SK-N-SH (cell line): ENCODE measurements around the gene TXNDC17. TPM values are rescaled to one million over a fixed set of nuclear protein-coding genes. Genes with fewer than 3 reads are reported as not detected.

Experiments used
- CTCF ChIA-PET: fragments of 300-600, 350-600 bp; formaldehyde crosslinking; extraction: SDS; loops from one replicate; lab custom pipeline; 2021; lab: Yijun Ruan, JAX
- POLR2A ChIA-PET: fragments of 350-600 bp; sonication (Branson Sonifier 250); formaldehyde crosslinking; extraction: SDS; loops from one replicate; lab custom pipeline; 2020; ENCODE audit warnings: antibody characterized with exemption, inconsistent platforms; lab: Yijun Ruan, JAX
- DNase-seq: peaks from one replicate; pipeline ENCODE4 v3.0.0; 2012
- H2AFZ ChIP-seq: fragments of 200-600 bp; sonication (generic); 2 replicates; pipeline ENCODE4 v1.8.1; 2016; ENCODE audit warnings: antibody characterized with exemption, mild to moderate bottlenecking, low read depth
- H3F3A ChIP-seq: fragments of 200-600 bp; sonication (generic); replicated peaks from 2 replicates; pipeline ENCODE3; 2016; ENCODE audit warnings: antibody characterized with exemption, mild to moderate bottlenecking; ENCODE audit not compliant: insufficient read depth
- H3K27ac ChIP-seq, 2 experiments: fragments of 200-500 bp in 1 of 2; fragments of 200-600 bp in 1 of 2; sonication (Bioruptor generic) in 1 of 2; sonication (generic), shearing (Covaris generic) in 1 of 2; 2 replicates each; pipeline versions ENCODE4 v1.5.1 to v1.6.1; 2014 to 2016; ENCODE audit warnings: low read depth in 2 of 2, inconsistent platforms in 1 of 2, low read length in 1 of 2, mild to moderate bottlenecking in 1 of 2, mixed read lengths in 1 of 2
- H3K27me3 ChIP-seq: fragments of 200-600 bp; sonication (generic), shearing (Covaris generic); 2 replicates; pipeline ENCODE4 v1.6.1; 2016; ENCODE audit warnings: mixed run types; ENCODE audit not compliant: insufficient read depth
- H3K36me3 ChIP-seq, 2 experiments: fragments of 200-500 bp in 1 of 2; fragments of 200-600 bp in 1 of 2; sonication (Bioruptor generic) in 1 of 2; sonication (generic) in 1 of 2; replicated peaks in 1 of 2; 2 replicates each; pipeline versions ENCODE3 to v1.5.1; 2014 to 2016; ENCODE audit warnings: low read length in 1 of 2, mild to moderate bottlenecking in 1 of 2; ENCODE audit not compliant: insufficient read depth in 2 of 2, control insufficient read depth in 1 of 2
- H3K4me1 ChIP-seq, 2 experiments: fragments of 200-500 bp in 1 of 2; fragments of 200-600 bp in 1 of 2; sonication (Bioruptor generic) in 1 of 2; sonication (generic), shearing (Covaris generic) in 1 of 2; 2 replicates each; pipeline versions ENCODE4 v1.5.1 to v1.6.1; 2014 to 2016; ENCODE audit warnings: low read depth in 1 of 2, low read length in 1 of 2, mixed run types in 1 of 2; ENCODE audit not compliant: insufficient read depth in 2 of 2, control insufficient read depth in 1 of 2
- H3K4me2 ChIP-seq: fragments of 200-600 bp; sonication (generic), shearing (Covaris generic); 2 replicates; pipeline ENCODE4 v1.6.1; 2017; ENCODE audit warnings: mixed run types
- H3K4me3 ChIP-seq, 2 experiments: fragments of 200-500 bp in 1 of 2; fragments of 200-600 bp in 1 of 2; sonication (Bioruptor generic) in 1 of 2; sonication (generic), shearing (Covaris generic) in 1 of 2; 2 replicates each; pipeline versions ENCODE4 v1.5.1 to v1.8.1; 2014 to 2016; ENCODE audit warnings: low read depth in 2 of 2, inconsistent platforms in 1 of 2, low read length in 1 of 2, mild to moderate bottlenecking in 1 of 2, mixed read lengths in 1 of 2, moderate library complexity in 1 of 2
- H3K79me2 ChIP-seq: fragments of 200-600 bp; sonication (generic); 2 replicates; pipeline ENCODE4 v1.8.1; 2017; ENCODE audit warnings: mild to moderate bottlenecking; ENCODE audit not compliant: insufficient read depth
- H3K9ac ChIP-seq: fragments of 200-600 bp; sonication (generic); 2 replicates; pipeline ENCODE4 v1.6.1; 2017; ENCODE audit warnings: mixed run types
- H3K9me2 ChIP-seq: fragments of 200-600 bp; sonication (generic); 2 replicates; pipeline ENCODE4 v1.6.1; 2017; ENCODE audit warnings: mixed run types
- H3K9me3 ChIP-seq: fragments of 200-600 bp; sonication (generic); 2 replicates; pipeline ENCODE4 v1.6.1; 2017; ENCODE audit warnings: mixed run types, mild to moderate bottlenecking, moderate library complexity
- H4K20me1 ChIP-seq: fragments of 200-600 bp; sonication (generic); 2 replicates; pipeline ENCODE4 v1.6.1; 2017; ENCODE audit warnings: mild to moderate bottlenecking, mixed run types; ENCODE audit not compliant: insufficient read depth
- CHD2 ChIP-seq: fragments of 150-350 bp; IDR thresholded peaks from 2 replicates; pipeline ENCODE4 v1.6.1; 2018; ENCODE audit warnings: low read length; ENCODE audit not compliant: partially characterized antibody
- ELF1 ChIP-seq: IDR thresholded peaks from 2 replicates; pipeline ENCODE4 v1.4.0; 2012
- EZH2phosphoT487 ChIP-seq: fragments of 200-600 bp; sonication (generic); IDR thresholded peaks from 2 replicates; pipeline ENCODE4 v1.6.1; 2017; ENCODE audit warnings: low read depth, mixed run types, mild to moderate bottlenecking, antibody characterized with exemption, moderate library complexity, borderline replicate concordance
- FOSL2 ChIP-seq: IDR thresholded peaks from 2 replicates; pipeline ENCODE4 v1.4.0; 2012; ENCODE audit warnings: low read depth, mild to moderate bottlenecking, moderate library complexity, borderline replicate concordance
- GABPA ChIP-seq: IDR thresholded peaks from 2 replicates; pipeline ENCODE4 v1.4.0; 2012; ENCODE audit warnings: low read depth, mild to moderate bottlenecking
- GATA2 ChIP-seq: sonication (generic); formaldehyde crosslinking; IDR thresholded peaks from 2 replicates; pipeline ENCODE4 v1.5.0; 2020; ENCODE audit warnings: mild to moderate bottlenecking, missing genetic modification reagents
- MXI1 ChIP-seq: IDR thresholded peaks from 2 replicates; pipeline ENCODE4 v1.6.1; 2012; ENCODE audit warnings: mild to moderate bottlenecking, low read depth, low read length, improper control_type of control experiment
- NRF1 ChIP-seq: IDR thresholded peaks from 2 replicates; pipeline ENCODE4 v1.6.1; 2012; ENCODE audit warnings: low read depth, mild to moderate bottlenecking, low read length
- RCOR1 ChIP-seq: fragments of 150-350 bp; IDR thresholded peaks from 2 replicates; pipeline ENCODE4 v1.6.1; 2017; ENCODE audit warnings: antibody characterized with exemption, low read length
- SMC3 ChIP-seq: IDR thresholded peaks from 2 replicates; pipeline ENCODE4 v1.6.1; 2012; ENCODE audit warnings: low read depth, low read length, improper control_type of control experiment
- TAF1 ChIP-seq: IDR thresholded peaks from 2 replicates; pipeline ENCODE4 v1.6.1; 2012; ENCODE audit warnings: low read depth, mild to moderate bottlenecking, low read length, moderate library complexity, borderline replicate concordance
- TCF12 ChIP-seq: IDR thresholded peaks from 2 replicates; pipeline ENCODE4 v1.4.0; 2012
- USF1 ChIP-seq: IDR thresholded peaks from 2 replicates; pipeline ENCODE4 v1.4.0; 2012; ENCODE audit warnings: low read depth, borderline replicate concordance
- WGBS: methylation state at CpG from one replicate; pipeline ENCODE4 v1.1.6; 2017; ENCODE audit warnings: low lambda C conversion rate; 5-methylcytosine and 5-hydroxymethylcytosine counted together
- polyA plus RNA-seq, 3 experiments: library from polyadenylated mRNA; depleted of rRNA; stranded (reverse); fragments of >200 nt; gene quantifications; 2 replicates each; pipeline ENCODE4 v1.2.3, GENCODE V29; 2012
- TF ChIP-seq, protein P1 (sequence below): IDR thresholded peaks from 2 replicates; pipeline ENCODE4 v1.4.0; 2012; ENCODE audit warnings: low read depth
- TF ChIP-seq, protein P2 (sequence below): fragments of 150-350 bp; IDR thresholded peaks from 2 replicates; pipeline ENCODE4 v1.6.1; 2017; ENCODE audit warnings: antibody characterized with exemption, low read length, low read depth, borderline replicate concordance
- TF ChIP-seq, protein P3 (sequence below): fragments of 200-600 bp; sonication (generic); IDR thresholded peaks from 2 replicates; pipeline ENCODE4 v1.6.1; 2017; ENCODE audit warnings: antibody characterized with exemption, mild to moderate bottlenecking, moderate library complexity

Gene TXNDC17
- polyA plus RNA-seq, 1 of the 3 experiments (the other 2 are of a cell fraction) = 644 TPM

- POLR2A ChIA-PET = no interaction called here
- TF ChIP-seq EZH2phosphoT487 = no peak
- TF ChIP-seq, all 33 proteins: peak for 0
- H3K27ac ChIP-seq = no peak overlapping the region
These were observed 44.3 kb upstream of the TXNDC17 start for GRCh38 chr17:6596511-6596910.

DNA sequence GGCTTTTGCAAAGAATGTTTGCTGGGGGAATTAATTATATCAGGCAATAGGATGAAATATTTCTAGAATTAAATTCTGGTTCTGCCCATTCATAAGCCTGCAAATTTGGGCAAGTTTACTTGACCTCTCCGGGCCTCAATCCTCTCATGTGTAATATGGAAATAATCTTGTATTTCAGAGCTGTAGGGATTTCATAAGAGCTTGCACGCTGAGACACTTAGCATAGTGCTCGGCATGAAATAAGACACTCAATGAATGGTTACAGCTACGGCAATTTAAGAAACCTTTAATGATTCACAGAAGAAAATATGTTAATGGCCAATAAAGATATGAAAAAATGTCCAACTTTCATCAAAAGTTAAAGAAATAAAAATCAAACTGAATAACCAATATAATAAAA lies 43.9 kb upstream of the TXNDC17 start:
- CTCF ChIA-PET = interaction anchor here (0.9 to 1.7 kb wide), 3 partner anchors 9 to 408 kb away, joined by 3 to 4 read pairs (median 3); no protein-coding TSS in a partner anchor
- H3K4me3 ChIP-seq = no peak overlapping the region
- H3K9me3 ChIP-seq = no peaks in the 10 kb centered on the region
- H3K4me2 ChIP-seq = no peak overlapping the region
- H3F3A ChIP-seq = no peaks in the 10 kb centered on the region
- no peaks in the 10 kb centered on the region; a peak in 1 of 4 replicates for H3K4me1 ChIP-seq
- no peaks in the 10 kb centered on the region for H3K79me2 ChIP-seq
- POLR2A ChIA-PET = no interaction called here
- no peak overlapping the region for H3K27ac ChIP-seq
- no peaks in the 10 kb centered on the region for H3K9me2 ChIP-seq
- H4K20me1 ChIP-seq = no peaks in the 10 kb centered on the region
- no peaks in the 10 kb centered on the region for H3K27me3 ChIP-seq
- no peak for DNase-seq
- peaks cover 78 to 92% of the 10 kb centered on the region in 2 experiments for H3K36me3 ChIP-seq
- no peak overlapping the region for H2AFZ ChIP-seq
- 97% methylated on average over 4 of the region's 4 CpGs for WGBS
- TF ChIP-seq, protein P1, sequence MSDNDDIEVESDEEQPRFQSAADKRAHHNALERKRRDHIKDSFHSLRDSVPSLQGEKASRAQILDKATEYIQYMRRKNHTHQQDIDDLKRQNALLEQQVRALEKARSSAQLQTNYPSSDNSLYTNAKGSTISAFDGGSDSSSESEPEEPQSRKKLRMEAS = no peak
- TF ChIP-seq SMC3 (no peak), MXI1 (no peak), RCOR1 (no peak)
- TF ChIP-seq, protein P2, sequence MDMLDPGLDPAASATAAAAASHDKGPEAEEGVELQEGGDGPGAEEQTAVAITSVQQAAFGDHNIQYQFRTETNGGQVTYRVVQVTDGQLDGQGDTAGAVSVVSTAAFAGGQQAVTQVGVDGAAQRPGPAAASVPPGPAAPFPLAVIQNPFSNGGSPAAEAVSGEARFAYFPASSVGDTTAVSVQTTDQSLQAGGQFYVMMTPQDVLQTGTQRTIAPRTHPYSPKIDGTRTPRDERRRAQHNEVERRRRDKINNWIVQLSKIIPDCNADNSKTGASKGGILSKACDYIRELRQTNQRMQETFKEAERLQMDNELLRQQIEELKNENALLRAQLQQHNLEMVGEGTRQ = no peak
- TF ChIP-seq, all 33 proteins: peak for 0
- no peak overlapping the region for H3K9ac ChIP-seq

More at GRCh38 chr17:6596511-6596910, 44.3 kb upstream of the TXNDC17 start:
- Histone ChIP-seq H3F3A (no peaks in the 10 kb centered on the region), H3K9me2 (no peaks in the 10 kb centered on the region), H2AFZ (no peak overlapping the region), H3K9me3 (no peaks in the 10 kb centered on the region), H3K36me3 (peaks cover 76 to 91% of the 10 kb centered on the region in 2 experiments), H3K4me2 (no peak overlapping the region), H3K27me3 (no peaks in the 10 kb centered on the region), H3K4me3 (no peak overlapping the region), H3K79me2 (no peaks in the 10 kb centered on the region), H3K4me1 (no peaks in the 10 kb centered on the region; a peak in 1 of 4 replicates), H4K20me1 (no peaks in the 10 kb centered on the region), H3K9ac (no peak overlapping the region)
- DNase-seq = no peak
- CTCF ChIA-PET = interaction anchor here (0.9 to 1.7 kb wide), 3 partner anchors 9 to 408 kb away, joined by 3 to 4 read pairs (median 3); no protein-coding TSS in a partner anchor
- WGBS = 92% methylated on average over 2 of the region's 2 CpGs

DNA sequence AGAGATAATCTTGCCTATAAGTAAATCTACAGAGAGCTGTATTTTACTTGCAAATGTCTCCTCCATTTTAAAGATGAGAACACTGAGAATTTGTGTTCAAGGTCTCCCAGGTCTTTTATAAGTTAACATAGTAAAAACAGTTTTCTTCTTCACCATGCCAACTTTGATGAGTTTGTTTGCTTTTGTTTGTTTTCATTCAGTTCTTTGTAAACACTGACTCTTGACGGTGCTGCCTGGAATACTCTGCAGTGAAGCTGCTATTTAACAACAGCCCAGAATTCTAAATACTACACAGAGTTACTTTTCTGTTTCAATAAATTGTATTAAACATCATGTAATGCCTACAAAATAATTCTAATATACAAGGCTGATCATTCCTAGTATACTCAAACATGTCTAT lies 43.1 kb upstream of the TXNDC17 start:
- H3K4me3 ChIP-seq = no peak overlapping the region
- H3K4me1 ChIP-seq = no peaks in the 10 kb centered on the region
- 79% methylated on average over 1 of the region's 1 CpG for WGBS
- ChIA-PET CTCF (no interaction called here), POLR2A (no interaction called here)
- no peak overlapping the region for H2AFZ ChIP-seq
- no peaks in the 10 kb centered on the region for H3K9me3 ChIP-seq
- no peaks in the 10 kb centered on the region for H3K27me3 ChIP-seq
- H3K9me2 ChIP-seq = no peaks in the 10 kb centered on the region
- H3K79me2 ChIP-seq = no peaks in the 10 kb centered on the region
- H3K36me3 ChIP-seq = peaks cover 77 to 92% of the 10 kb centered on the region in 2 experiments
- DNase-seq = no peak
- no peak overlapping the region for H3K4me2 ChIP-seq
- TF ChIP-seq GABPA (no peak), GATA2 (CRISPR knock-in tag) (no peak), CHD2 (no peak), ELF1 (no peak), TAF1 (no peak), USF1 (no peak), NRF1 (no peak), FOSL2 (no peak), TCF12 (no peak)
- TF ChIP-seq, protein P2 = no peak
- TF ChIP-seq, protein P3, sequence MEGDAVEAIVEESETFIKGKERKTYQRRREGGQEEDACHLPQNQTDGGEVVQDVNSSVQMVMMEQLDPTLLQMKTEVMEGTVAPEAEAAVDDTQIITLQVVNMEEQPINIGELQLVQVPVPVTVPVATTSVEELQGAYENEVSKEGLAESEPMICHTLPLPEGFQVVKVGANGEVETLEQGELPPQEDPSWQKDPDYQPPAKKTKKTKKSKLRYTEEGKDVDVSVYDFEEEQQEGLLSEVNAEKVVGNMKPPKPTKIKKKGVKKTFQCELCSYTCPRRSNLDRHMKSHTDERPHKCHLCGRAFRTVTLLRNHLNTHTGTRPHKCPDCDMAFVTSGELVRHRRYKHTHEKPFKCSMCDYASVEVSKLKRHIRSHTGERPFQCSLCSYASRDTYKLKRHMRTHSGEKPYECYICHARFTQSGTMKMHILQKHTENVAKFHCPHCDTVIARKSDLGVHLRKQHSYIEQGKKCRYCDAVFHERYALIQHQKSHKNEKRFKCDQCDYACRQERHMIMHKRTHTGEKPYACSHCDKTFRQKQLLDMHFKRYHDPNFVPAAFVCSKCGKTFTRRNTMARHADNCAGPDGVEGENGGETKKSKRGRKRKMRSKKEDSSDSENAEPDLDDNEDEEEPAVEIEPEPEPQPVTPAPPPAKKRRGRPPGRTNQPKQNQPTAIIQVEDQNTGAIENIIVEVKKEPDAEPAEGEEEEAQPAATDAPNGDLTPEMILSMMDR = no peak
- no peak overlapping the region for H3K9ac ChIP-seq
- H3K27ac ChIP-seq = no peak overlapping the region
- H4K20me1 ChIP-seq = no peaks in the 10 kb centered on the region
- no peaks in the 10 kb centered on the region for H3F3A ChIP-seq
